Amniotic epithelial cell (primary cell): ENCODE data around the gene MEIOB.

Experiments used
- DNase-seq: peaks from one replicate; pipeline ENCODE4 v3.0.0-alpha.2; 2010; ENCODE audit warnings: low read depth

Gene MEIOB

GRCh38 chr16:1786242-1787055 lies 85.5 kb downstream of the MEIOB start:
- no peak for DNase-seq

GRCh38 chr16:1785846-1786170 lies 86.2 kb downstream of the MEIOB start:
- DNase-seq: no peak

DNA sequence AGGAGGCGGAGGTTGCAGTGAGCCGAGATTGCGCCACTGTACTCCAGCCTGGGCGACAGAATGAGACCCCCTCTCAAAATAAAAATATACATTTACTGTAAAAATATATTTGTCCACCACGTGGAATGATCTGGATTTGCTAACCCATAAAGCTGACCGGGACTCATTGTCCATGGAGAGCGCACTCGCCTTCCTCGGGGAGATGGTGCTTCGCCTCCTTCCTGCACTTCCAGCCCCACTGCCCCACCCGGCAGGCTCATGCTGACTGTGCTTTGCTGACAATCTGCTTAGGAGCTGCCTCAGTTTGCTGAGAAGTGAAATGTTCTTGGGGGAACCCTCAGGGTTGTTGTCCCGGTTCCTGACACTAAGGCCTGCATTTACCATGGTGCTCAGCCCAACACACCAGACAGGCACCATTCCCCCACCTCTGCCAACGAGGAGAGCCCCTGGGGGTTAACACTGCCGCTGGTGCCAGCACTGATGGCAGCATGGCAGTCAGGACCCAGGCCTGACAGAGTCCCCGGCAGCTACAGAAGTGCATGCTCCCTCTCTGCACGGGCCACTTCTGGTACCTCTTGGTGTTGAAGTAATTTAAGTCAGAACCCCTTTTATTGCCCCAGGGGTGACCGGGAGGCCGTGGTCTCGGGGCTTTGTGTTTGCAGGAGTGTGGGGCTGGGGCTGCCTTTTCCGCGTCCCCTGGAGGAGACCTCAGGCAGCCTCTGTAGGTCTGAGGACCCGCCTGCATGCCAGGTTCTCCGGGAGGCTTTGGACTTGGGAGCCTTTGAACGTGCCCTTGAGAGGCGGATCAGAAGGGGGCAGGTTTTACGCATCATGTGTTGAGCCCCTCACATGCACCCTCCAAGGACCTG lies 86.8 kb downstream of the MEIOB start:
- DNase-seq: no peak
